ENCODE results near the gene ZNF892. TPM values are rescaled to one million over a fixed set of nuclear protein-coding genes. Genes with fewer than 3 reads are reported as not detected.

The ZNF892 gene
- 2.4 TPM for polyA plus RNA-seq (ENCODE audit: insufficient read length)

DNA sequence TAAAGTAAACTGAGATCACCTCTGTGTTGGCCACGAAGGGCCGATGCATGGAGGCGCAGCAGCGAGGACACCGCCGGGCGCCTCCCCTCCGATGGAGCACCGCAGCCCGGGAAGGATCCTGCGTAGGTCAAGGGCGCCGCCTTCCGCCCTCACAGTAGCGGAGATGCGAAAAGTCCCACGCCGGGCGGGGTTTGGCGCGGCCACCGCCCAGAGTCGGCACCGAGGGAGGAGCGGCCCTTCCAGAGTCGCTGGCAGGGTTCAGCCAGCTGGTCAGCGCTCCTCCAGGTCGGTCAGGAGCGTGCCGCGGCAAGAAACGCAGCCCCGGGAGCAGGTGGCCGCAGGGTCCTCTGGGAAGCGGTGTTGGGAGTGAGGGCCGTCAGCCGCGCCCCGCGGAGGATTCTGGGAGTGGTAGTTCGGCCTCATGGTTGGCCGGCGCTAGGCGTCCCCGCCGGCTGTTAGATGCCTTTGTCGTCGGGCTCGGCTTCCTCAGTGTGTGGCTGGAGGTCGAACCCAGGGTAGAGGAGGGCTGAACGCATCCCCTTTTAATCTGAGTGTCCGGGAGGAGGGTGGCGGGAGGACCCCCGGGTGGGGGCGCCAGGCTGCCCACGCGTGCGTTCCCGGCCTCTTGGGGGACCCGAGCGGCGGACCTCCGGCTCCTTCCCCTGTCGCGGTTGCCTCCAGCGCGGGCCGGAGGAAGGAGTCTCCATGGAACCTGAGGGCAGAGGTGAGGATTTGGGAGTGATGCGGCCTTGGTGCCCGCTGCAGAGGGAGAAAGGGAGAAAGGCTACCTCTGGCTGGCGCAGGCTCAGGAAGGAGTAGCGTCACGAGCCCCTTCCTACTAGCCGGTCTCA is at the start of gene ZNF892:
TSS of gene ZNF892 (plus strand) at position 411 of the 851 bp plus-strand sequence. CDS start at position 706, 295 bp downstream.
- DNase-seq, result peak; percentile 91

DNA sequence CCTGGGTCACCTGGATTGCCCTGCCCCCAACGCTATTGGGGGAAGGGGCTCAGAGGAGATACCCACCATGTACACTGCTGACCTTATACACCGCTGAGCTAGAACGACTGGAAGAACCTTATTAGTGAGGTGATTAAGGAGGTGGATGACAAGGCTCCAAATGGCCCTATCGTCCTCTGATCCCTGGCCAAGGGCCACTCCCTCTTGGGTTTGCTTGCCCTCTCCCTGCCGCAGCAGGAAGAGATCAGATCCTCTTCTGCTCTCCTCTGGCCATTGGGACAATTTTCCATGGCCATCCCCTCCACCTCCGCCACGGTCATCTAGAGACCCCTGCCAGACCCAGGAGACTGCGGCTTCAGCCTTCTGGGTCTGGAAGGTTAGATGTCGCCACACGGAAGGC is 48.9 kb upstream of the ZNF892 start:
- DNase-seq, result no peak

DNA sequence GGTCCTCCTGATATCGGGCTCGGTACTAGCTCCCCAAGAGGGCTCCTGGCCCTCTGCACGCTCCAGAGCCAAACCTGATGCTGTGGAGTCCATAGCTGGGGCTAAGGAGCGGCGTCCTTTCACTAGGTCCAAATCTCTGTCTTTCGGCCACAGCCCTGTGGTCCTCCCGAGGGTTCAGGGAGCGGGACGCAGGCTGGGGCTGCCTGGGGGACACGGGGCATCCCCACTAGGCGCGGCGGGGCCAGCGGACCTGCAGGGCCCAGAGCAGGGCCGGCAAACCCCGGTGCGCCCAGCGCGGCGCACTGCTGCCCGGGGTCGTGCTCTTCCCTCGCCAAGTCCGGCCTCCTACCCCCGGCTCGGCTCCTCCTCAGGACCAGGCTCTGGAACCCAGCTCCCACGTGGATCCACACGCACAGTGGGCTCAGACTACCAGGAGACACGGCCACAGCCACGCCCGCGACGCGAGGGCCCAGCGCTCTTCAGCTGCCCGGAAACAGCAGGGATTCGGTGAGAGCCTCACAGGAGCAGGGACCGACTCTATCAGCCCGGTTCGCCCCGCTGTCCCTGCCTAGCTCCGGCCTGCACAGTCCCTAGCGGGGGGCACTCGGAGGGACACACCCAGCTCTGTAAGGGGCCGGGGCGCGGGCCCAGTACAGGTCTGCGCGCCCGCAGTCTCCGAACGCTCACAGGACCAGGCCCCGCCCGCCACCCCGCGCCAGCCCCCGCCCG is 48.3 kb upstream of the ZNF892 start:
- peak; percentile 58 for DNase-seq

DNA sequence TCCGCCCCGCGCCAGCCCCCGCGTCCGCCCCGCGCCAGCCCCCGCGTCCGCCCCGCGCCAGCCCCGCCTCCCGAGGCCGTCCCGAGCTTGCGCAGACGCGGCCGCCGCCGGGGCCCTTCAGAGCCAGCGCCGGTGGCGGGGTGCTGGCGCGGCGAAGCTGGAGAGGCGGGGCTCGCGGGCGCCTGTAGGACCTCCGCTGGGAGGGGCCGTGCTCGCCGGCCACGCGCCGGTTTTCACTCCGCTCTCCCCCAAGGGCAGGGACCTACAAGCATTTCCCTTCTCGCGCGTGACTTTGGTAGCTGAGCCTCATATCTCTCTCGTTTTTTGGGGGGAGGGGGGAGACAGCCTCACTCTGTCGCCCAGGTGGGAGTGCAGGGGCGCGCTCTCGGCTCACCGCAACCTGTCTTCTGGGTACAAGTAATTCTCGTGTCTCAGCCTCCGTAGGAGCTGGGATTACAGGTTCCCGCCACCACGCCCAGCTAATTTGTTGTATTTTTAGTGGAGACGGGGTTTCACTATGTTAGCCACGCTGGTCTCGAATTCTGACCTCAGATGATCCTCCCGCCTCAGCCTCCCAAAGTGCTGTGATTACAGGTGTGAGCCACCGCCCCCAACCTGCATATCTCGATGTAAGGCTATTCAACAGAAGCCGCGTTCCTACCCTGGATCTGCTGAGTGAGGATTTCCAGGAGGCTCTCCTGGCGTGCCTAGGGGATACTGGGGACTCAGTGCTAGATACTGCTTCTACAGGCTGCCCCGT is 47.5 kb upstream of the ZNF892 start, which contains the start of gene ZNF514:
TSS of gene ZNF514 (minus strand) at position 159 of the 760 bp plus-strand sequence. CDS start 6,595 bp downstream, outside the sequence.
- peak; percentile 69 for DNase-seq

DNA sequence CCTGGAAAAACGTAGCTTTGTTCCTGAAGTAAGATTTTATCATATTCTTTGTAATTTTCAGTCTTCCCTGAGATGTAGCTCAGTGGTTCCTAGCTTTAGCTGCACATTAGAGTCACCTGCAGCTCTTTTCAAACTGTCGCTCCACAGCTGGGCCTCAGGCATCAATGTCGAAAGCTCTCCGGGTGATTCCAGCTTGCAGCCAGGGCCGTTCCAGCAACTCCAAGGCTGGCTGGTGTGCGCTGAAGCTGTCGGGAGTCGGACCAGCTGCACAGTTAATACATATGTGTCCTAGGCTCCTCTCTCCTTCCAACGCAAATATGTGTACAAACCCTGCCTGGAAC is 42.3 kb upstream of the ZNF892 start:
- DNase-seq, result no peak

DNA sequence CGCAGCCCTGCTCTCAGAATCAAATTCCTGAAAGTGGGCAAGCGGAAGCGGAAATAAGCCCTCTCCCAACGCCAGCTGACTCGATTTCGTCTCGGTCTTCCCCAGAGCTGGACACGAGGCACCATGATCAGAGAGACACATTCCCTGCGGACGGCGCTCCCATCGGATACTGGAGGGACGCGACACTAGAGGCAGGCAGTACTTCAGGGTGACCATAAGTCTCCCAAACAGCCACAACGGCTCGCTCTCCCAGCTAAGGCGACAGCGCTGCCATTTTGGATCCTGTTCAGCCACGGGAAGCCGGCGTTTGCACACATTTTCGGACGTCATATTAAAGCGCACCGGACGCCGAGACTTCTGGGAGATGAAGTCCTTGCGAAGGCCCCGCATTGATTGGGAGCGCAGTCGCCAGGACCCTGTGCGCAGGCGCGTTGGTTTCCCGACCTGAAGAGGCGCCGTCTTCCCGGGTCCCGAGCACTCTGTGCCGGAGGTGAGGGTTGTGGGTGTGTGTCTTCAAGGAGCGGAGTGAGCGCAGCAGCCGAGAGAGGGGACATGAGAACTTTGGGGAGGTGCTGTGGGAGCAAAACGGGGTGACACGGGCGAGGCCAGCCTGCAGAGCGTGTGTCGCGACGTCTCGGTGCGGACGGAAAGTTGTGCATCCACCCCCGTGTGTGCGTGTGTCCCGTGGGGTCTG is 41.8 kb upstream of the ZNF892 start, which contains the start of gene ZNF2:
TSS of gene ZNF2 (plus strand) at position 439 of the 694 bp plus-strand sequence. CDS start 10,418 bp downstream, outside the sequence.
- peak; percentile 99 for DNase-seq

DNA sequence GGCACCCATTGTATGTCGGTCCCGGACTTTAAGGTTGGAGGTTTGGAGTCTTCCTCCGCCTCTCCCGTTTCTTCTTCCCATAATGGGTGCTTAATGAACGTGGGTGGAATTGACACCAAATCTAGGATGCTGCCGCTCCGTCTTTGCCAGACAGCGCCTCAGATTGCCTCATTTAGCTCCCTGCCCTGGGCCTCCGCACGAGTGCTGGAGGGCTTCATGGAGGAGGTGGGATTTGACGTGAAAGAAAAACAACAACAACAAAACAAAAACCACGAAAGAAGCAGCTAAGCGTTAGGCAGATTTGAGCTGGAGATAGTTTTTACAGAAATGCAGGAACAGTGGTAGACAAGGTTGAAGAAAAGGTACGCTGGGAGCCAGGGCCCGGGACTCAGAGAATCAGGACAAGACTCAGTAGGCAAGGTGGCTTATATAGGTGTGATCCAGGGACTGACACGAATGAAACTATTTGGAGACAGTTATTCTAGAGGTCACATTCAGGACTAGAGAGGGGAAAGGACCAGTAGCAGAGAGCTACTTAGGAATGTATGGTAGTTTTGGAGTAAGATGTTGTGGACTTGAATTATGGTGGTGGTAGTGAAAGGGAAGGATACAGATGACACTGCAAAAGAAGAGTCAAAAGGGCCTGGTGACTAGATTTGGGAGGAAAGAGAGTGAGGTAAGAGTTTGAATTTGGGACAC is 41.1 kb upstream of the ZNF892 start:
- DNase-seq, result no peak

DNA sequence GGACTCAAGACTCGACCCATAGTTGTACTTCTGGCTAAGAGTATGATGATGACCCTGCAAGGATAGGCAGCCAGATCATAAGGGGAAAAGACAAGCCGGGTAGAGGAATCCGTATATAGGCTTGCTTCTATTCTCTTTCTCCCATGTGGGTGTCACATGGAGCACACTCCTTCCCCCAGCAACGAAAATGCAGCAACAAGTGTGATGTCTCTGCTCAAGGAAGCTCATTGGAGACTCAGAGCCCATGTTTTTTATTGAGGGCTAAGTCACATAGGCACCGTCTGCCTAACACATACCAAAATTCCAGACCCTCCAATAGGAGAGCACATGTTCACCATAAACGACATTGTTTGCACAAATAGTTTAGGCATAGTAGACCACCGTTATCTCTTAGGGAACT is 35.4 kb upstream of the ZNF892 start:
- DNase-seq, result no peak

DNA sequence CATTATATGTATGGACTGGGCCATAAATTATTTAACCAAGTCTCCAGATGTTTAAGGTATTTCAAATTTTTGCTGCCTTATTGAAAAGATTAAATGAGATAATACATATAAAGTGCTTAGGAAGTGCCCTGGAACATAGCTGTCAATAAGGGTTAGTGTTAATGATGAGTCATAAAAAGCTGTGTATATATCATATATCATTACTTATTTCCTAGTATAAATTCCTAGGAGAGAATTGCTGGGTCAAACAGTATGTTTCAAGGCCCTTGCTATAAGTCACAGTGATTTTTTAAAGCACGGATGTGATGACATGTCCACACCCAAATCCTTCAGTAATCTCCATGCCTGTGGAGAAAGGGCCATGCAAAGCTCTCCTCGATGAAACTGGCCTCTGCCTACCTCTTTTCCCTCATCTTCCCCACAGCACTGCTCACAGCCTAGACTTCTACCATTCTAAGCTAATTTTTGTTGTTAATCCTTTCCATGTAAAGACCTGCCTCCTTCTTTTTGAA is 33.2 kb upstream of the ZNF892 start:
- DNase-seq, result no peak

DNA sequence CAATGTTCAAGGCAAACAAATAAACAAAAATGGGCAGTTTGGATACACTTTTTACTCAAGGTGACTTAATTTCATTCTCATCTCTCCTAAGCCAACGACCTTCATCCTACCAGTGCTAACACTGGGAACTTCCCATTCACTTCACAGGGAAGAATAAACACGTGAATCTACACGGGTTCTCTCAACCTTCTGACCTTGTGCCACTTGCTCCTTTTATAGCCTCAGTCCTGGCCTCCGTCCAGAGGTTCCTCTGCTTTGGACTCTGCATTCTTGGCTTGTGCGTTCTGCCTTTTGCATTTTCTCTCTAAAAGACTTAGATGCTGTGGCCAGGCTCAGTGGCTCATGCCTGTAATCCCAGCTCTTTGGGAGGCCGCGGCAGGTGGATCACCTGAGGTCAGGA is 27.9 kb upstream of the ZNF892 start:
- DNase-seq, result no peak

DNA sequence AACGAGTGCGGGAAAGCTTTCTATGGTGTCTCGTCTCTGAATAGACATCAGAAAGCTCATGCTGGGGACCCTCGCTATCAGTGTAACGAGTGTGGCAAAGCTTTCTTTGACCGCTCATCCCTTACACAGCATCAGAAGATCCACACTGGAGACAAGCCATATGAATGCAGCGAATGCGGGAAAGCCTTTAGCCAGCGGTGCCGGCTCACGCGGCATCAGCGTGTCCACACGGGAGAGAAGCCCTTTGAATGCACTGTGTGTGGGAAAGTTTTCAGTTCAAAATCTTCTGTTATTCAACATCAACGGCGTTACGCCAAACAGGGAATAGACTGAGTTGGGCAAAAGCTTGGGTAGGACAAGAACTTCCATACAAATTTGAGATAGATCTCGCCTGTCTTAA is 25.5 kb upstream of the ZNF892 start:
- DNase-seq, result no peak

DNA sequence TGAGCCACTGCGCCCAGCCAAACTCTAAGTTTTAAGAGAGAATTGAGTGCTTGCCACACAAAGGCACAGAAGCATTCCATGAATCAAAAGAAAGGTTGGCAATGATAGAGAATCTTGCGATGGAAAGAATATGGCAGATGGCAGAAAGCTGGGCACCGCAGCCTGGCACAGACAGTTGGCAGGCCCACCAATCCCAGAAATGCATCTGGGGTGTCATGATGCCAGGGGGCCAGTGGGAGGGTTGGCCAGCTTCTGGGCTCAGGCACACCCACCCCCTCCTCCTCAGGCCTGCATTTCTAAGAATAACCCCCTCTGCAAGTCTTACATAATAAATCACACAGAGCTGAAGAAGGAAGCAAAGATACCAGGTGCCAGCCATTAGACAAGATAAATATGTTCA is 22.1 kb upstream of the ZNF892 start:
- no peak for DNase-seq

DNA sequence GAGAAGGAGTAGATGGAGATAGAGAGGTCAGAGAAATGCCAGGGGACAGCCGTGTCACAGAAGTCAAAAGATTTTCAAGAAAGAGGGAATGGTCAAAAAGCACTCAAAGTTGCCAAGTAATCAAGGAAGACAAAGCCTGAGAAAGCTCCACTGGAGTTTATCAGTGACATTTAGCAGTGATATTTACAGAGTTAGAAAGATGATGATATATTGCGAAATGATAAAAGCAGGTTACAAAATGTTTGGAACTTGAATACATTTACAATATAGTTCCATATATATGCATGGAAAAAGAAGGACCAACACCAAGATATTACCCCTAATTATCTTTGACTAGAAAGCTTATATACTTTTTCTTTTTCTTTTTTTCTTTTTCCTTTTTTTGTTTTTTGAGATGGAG is 21.3 kb upstream of the ZNF892 start:
- DNase-seq, result no peak

DNA sequence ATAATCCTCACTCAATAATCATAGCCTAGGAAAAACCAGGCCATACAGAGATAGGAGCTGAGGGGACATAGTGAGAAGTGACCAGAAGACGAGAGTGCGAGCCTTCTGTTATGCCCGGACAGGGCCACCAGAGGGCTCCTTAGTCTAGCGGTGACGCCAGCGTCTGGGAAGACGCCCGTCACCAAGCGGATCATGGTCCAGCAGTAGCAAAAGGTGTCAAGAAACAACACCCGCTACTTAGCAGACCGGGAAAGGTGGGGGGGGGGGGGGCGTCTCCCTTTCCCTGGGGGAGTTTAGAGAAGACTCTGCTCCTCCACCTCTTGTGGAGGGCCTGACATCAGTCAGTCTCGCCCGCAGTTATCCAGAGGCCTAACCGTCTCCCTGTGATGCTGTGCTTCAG is 14.4 kb upstream of the ZNF892 start:
- DNase-seq, result peak; percentile 16

DNA sequence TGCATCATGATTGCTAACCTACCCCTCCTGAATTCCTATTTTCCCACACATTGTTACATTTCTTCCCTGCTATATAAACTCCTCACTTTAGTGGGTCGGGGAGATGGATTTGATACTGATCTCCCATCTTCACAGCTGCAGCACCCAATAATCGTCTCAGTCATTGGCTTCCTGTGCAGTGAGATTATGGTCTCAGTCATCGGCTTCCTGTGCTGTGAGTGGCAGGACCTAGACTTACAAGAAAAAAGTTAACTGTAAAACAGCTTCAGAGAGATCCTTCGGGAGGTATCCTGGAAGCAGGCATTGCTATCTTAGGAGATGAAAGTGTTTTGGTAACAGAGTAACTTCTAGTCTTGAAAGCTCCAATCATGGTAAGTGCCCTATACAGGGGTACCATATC is 3.4 kb upstream of the ZNF892 start:
- no peak for DNase-seq

DNA sequence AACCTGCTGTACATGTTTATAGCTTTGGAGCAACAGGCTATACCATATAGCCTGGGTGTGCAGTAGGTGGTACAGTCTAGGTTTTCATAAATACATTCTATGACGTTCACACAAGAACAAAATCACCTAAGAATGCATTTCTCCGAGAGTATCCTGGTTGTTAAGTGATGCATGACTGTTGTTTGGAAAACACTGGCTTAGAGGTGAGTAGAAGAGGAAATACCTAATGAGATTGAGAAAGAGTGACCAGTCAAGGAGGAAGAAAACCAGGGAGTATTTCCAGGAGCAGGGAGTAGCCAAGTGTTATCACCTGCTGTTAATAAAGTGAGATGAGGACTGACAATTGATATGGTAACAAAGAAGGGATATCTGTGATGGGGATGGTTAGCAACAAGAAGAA is 2.9 kb upstream of the ZNF892 start:
- no peak for DNase-seq

DNA sequence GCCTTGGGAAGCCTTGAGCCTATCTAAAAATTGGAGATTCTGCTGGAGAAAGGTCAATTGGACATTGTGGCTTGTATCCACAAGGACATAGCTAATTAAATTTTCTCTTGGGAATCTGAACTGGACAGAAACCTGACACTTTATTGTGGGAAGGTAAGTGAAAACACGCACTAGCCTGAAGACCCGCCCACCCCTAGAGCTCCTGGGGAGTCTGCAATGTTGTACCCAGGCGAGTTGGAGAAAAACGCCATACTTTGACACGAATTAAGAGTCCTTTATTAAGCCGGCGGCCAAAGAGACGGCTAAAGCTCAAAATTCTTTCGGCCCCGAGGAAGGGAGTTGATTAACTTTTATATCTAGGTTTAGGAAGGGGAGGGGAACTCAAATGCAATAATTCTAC is 1.2 kb upstream of the ZNF892 start:
- no peak for DNase-seq

DNA sequence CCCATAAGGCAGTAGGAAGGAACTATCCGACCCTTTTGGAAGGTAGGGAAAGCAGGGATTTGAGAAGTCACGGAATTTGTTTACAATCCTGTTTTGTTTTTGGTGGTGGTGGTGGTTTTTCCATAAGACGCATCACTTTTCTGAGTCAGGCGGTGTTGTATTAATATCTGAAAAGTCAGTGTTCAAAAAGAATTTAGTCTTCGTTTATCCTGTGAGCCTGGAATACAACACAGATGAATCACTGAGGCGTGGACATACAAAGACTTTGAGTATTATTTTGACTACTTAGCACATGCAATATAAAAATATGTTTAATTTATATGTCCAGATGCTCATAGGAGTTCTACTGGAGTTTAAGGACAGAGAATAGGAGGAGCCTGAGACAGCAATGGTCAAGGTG is 785 bp downstream of the ZNF892 start:
- no peak for DNase-seq

DNA sequence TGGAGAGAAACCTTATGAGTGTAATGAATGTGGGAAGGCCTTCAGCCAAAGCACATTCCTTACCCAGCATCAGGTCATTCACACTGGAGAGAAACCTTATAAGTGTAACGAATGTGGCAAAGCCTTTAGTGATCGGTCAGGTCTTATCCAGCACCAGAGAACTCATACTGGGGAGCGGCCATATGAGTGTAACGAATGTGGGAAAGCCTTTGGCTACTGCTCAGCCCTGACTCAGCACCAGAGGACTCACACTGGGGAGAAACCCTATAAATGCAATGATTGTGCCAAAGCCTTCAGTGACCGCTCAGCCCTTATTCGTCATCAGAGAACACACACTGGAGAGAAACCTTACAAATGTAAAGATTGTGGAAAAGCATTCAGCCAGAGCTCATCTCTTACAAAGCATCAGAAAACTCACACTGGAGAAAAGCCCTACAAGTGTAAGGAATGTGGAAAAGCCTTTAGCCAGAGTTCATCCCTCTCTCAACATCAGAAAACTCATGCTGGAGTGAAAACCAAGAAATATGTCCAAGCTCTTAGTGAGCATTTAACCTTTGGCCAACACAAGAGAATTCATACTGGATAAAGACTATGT is 7.8 kb downstream of the ZNF892 start:
- DNase-seq, result no peak

DNA sequence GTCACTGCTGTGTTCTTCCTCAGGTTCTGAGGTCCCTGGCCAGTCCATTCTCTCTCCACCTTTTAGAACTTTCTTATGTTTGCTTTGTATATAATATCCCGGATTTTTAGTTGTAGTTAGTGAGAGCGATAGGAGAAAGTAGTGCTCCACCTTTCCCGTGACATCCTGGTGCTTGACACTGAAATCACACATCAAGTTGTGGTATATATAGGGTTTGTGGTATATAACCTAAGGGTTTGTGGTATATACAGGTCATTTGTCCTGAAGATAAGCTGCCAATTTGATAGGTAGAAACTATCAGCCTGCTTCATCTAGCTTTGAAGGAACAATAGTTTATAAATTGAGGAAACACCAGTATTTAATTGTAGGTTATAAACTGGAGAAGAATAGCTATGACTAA is 13.1 kb downstream of the ZNF892 start:
- DNase-seq, result no peak

DNA sequence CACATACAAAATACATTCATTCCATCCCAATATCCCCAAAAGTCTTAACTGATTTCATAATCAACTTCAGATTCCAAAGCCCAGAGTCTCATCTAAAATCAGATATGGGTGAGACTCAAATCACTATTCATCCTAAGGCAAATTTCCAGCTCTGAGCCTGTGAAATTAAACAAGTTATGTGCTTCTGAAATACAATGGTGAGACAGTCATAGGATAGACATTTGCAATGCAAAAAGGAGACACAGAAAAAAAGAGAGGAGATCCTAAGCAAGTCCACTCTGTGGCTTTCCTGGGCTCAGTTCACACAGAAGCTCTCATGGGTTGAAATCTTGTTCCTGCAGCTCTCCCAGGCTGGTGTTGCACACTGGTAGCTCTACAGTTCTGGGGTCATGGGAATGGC is 18.3 kb downstream of the ZNF892 start:
- no peak for DNase-seq

All from hindlimb muscle (tissue), 1 donor.